Measurements from ENCODE around the gene CEP104. TPM values are rescaled to one million over a fixed set of nuclear protein-coding genes. Genes with fewer than 3 reads are reported as not detected.
"Not testable (repeated sequence)": the region's sequence is repeated elsewhere in the genome, so short reads cannot be mapped to it uniquely, and the experiment has no call there.

CEP104 gene
- total and polyA plus RNA-seq, 2 donors (not counting 1 experiment from before 2014, with no cell fraction given), result 25.4 to 28.9 TPM

DNA sequence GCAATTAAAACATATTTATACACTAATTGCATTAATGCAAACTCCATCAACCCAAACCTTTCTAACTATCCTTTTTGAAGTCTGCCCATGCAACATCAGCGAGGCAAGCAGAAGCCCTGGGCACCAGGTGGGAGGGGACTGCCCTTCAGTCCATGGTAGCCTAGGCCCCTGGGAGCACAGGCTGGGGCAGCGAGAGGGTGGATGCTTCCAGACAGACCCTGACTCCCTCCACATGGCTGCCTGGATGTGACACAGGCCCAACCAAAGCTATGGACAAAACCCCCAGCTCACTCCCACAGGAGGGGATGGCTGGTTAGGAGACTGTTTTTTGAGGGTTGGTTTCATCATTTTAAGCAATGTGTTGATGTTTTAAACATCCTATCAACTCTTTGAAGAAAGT is 42.9 kb downstream of the CEP104 start:
- no peak overlapping the region for H3K27ac ChIP-seq (ENCODE audit: insufficient read depth, low read length)
- no peaks in the 10 kb centered on the region for H3K27me3 ChIP-seq (ENCODE audit: control insufficient read depth, insufficient read depth, low read length)

DNA sequence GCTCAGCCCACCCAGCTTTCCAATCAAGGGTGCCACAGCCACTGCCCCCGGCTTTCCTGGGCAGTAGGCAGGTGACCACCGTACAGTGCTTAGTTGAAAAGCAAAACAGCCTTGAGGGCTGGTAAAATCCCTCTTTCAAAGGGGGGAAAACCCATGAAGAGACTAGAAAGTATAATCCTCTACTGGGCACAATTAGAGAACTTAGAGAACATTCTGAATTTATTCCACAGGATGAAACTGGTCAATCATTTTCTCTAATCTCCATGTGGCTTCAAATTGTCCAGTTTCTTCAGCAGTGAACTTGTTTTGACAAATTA is 45.5 kb downstream of the CEP104 start:
- Histone ChIP-seq H4K20me1 (ENCODE audit: control insufficient read depth, extremely low read depth, insufficient read depth, low read length) (no peaks in the 10 kb centered on the region), H3K9ac (ENCODE audit: insufficient read depth, low read length) (no peak overlapping the region), H3K27me3 (ENCODE audit: control insufficient read depth, insufficient read depth, low read length) (no peaks in the 10 kb centered on the region), H3K4me3 (replicated peaks in 1 of 4; ENCODE audit: control extremely low read depth in 1 of 4, insufficient read depth in 1 of 4, low read depth in 3 of 4, low read length in 4 of 4) (no peak overlapping the region), H3K79me2 (ENCODE audit: control insufficient read depth, insufficient read depth, low read length) (no peaks in the 10 kb centered on the region), H2AFZ (ENCODE audit: low read length) (no peak overlapping the region), H3K4me1 (ENCODE audit: control insufficient read depth, extremely low read depth, insufficient read depth, low read length) (no peaks in the 10 kb centered on the region), H3K9me3 (ENCODE audit: control insufficient read depth, insufficient read depth, low read depth, low read length) (no peaks in the 10 kb centered on the region), H3K27ac (ENCODE audit: insufficient read depth, low read length) (no peak overlapping the region), H3K4me2 (ENCODE audit: extremely low read depth, insufficient read depth, low read length) (no peak overlapping the region), H3K36me3 (ENCODE audit: control insufficient read depth, insufficient read depth, low read length) (peaks cover 2% of the 10 kb centered on the region)
- TF ChIP-seq EZH2 (IDR thresholded peaks at IDR 0.05; ENCODE audit: low read length, missing control alignments), result no peak
- TF ChIP-seq, protein P1, sequence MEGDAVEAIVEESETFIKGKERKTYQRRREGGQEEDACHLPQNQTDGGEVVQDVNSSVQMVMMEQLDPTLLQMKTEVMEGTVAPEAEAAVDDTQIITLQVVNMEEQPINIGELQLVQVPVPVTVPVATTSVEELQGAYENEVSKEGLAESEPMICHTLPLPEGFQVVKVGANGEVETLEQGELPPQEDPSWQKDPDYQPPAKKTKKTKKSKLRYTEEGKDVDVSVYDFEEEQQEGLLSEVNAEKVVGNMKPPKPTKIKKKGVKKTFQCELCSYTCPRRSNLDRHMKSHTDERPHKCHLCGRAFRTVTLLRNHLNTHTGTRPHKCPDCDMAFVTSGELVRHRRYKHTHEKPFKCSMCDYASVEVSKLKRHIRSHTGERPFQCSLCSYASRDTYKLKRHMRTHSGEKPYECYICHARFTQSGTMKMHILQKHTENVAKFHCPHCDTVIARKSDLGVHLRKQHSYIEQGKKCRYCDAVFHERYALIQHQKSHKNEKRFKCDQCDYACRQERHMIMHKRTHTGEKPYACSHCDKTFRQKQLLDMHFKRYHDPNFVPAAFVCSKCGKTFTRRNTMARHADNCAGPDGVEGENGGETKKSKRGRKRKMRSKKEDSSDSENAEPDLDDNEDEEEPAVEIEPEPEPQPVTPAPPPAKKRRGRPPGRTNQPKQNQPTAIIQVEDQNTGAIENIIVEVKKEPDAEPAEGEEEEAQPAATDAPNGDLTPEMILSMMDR (conservative IDR thresholded peaks at IDR 0.05 in 1 of 2, IDR thresholded peaks at IDR 0.05 in 1 of 2; ENCODE audit: low read depth in 1 of 2, low read length in 2 of 2), result no peak
- DNase-seq (ENCODE audit: low read depth in 2 of 2), result no peak

More for the DNA sequence above, 42.9 kb downstream of the CEP104 start:
- Histone ChIP-seq H3K4me1 (ENCODE audit: control insufficient read depth, extremely low read depth, insufficient read depth, low read length) (no peaks in the 10 kb centered on the region), H2AFZ (ENCODE audit: low read length) (no peak overlapping the region), H3K36me3 (ENCODE audit: control insufficient read depth, insufficient read depth, low read length) (peaks cover 2% of the 10 kb centered on the region), H3K4me2 (ENCODE audit: extremely low read depth, insufficient read depth, low read length) (no peak overlapping the region), H3K9ac (ENCODE audit: insufficient read depth, low read length) (no peak overlapping the region), H3K4me3 (replicated peaks in 1 of 4; ENCODE audit: control extremely low read depth in 1 of 4, insufficient read depth in 1 of 4, low read depth in 3 of 4, low read length in 4 of 4) (no peak overlapping the region), H4K20me1 (ENCODE audit: control insufficient read depth, extremely low read depth, insufficient read depth, low read length) (no peaks in the 10 kb centered on the region), H3K79me2 (ENCODE audit: control insufficient read depth, insufficient read depth, low read length) (no peaks in the 10 kb centered on the region), H3K9me3 (ENCODE audit: control insufficient read depth, insufficient read depth, low read depth, low read length) (no peaks in the 10 kb centered on the region)
- DNase-seq (ENCODE audit: low read depth in 2 of 2), result no peak
- TF ChIP-seq, protein P1 (conservative IDR thresholded peaks at IDR 0.05 in 1 of 2, IDR thresholded peaks at IDR 0.05 in 1 of 2; ENCODE audit: low read depth in 1 of 2, low read length in 2 of 2), result no peak
- no peak for TF ChIP-seq EZH2 (IDR thresholded peaks at IDR 0.05; ENCODE audit: low read length, missing control alignments)

DNA sequence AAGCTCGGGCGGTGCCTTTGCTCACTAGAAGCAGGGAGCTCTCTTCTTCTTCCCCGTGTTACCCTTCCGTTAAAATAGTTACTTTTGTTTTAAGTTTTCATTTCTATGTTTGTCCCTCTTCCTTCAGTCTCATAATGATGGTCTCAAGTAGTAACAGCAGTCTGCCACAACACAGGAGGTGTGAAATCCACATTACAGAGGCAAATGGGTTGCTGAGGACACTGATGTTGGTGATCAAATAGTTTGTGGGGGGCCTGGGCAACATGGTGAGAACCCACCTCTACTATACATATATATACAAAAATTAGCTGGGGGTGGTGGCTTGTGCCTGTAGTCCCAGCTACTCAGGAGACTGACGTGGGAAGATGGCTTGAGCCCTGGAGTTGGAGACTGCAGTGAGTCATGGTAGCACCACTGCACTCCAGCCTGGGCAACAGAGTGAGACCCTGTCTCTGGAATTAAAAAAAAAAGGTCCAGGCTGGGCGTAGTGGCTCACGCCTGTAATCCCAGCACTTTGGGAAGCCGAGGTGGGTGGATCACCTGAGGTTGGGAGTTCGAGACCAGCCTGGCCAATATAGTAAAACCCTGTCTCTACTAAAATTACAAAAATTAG is 46.8 kb downstream of the CEP104 start:
- H3K36me3 ChIP-seq (ENCODE audit: control insufficient read depth, insufficient read depth, low read length); H3K9me3 ChIP-seq (ENCODE audit: control insufficient read depth, insufficient read depth, low read depth, low read length); H4K20me1 ChIP-seq (ENCODE audit: control insufficient read depth, extremely low read depth, insufficient read depth, low read length); H3K4me1 ChIP-seq (ENCODE audit: control insufficient read depth, extremely low read depth, insufficient read depth, low read length); H2AFZ ChIP-seq (ENCODE audit: low read length); DNase-seq (ENCODE audit: low read depth in 2 of 2); H3K27ac ChIP-seq (ENCODE audit: insufficient read depth, low read length); H3K27me3 ChIP-seq (ENCODE audit: control insufficient read depth, insufficient read depth, low read length); H3K79me2 ChIP-seq (ENCODE audit: control insufficient read depth, insufficient read depth, low read length); H3K4me2 ChIP-seq (ENCODE audit: extremely low read depth, insufficient read depth, low read length); H3K4me3 ChIP-seq (replicated peaks in 1 of 4; ENCODE audit: control extremely low read depth in 1 of 4, insufficient read depth in 1 of 4, low read depth in 3 of 4, low read length in 4 of 4); H3K9ac ChIP-seq (ENCODE audit: insufficient read depth, low read length): not testable (repeated sequence)

All from fibroblast of lung (primary cell).